GM12874 (cell line): ENCODE data around the gene PTAFR.

Experiments used
- TF ChIP-seq, protein P1 (sequence below): IDR thresholded peaks from 2 replicates; pipeline ENCODE4 v1.5.1; 2011; ENCODE audit warnings: low read depth, mild to moderate bottlenecking, control low read depth, low read length, moderate library complexity; ENCODE audit not compliant: insufficient read depth

PTAFR gene

GRCh38 chr1:28199328-28200233 lies 23.1 kb upstream of the PTAFR start:
- TF ChIP-seq, protein P1, sequence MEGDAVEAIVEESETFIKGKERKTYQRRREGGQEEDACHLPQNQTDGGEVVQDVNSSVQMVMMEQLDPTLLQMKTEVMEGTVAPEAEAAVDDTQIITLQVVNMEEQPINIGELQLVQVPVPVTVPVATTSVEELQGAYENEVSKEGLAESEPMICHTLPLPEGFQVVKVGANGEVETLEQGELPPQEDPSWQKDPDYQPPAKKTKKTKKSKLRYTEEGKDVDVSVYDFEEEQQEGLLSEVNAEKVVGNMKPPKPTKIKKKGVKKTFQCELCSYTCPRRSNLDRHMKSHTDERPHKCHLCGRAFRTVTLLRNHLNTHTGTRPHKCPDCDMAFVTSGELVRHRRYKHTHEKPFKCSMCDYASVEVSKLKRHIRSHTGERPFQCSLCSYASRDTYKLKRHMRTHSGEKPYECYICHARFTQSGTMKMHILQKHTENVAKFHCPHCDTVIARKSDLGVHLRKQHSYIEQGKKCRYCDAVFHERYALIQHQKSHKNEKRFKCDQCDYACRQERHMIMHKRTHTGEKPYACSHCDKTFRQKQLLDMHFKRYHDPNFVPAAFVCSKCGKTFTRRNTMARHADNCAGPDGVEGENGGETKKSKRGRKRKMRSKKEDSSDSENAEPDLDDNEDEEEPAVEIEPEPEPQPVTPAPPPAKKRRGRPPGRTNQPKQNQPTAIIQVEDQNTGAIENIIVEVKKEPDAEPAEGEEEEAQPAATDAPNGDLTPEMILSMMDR = no peak

- TF ChIP-seq, protein P1 = no peak
Observed at GRCh38 chr1:28197682-28198415, 21.4 kb upstream of the PTAFR start.

- TF ChIP-seq, protein P1 = no peak
Observed at GRCh38 chr1:28196330-28196729, 19.8 kb upstream of the PTAFR start.

DNA sequence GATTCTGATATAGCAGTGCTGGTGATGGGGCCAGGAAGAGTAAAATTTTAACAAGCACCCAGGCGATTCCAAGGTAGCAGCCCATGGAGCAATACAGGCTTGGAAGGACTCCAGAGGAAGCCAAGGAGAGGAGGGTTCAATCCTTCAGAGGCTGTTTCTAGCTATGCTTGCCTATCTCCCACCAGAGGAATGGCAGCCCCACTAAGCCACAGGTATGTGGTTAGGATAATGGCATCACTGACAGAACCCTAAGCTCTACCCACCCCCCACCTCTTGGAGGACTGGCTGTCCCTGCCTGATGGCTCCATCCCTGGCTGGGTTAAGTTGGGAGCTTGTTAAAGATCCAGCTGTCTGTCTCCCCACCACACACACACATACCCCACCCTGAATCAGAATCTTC lies 19.3 kb upstream of the PTAFR start:
- TF ChIP-seq, protein P1 = no peak

GRCh38 chr1:28194326-28195035 lies 18.0 kb upstream of the PTAFR start:
- TF ChIP-seq, protein P1 = no peak

GRCh38 chr1:28193701-28194161 lies 17.2 kb upstream of the PTAFR start:
- TF ChIP-seq, protein P1 = no peak
